Stimulated activated CD4-positive, alpha-beta T cell treated with anti-CD3 and anti-CD28 coated beads, TNF-alpha, amount 100 ng/mL, for 1 hour (primary cell): ENCODE results near the gene NHLH2.

Experiments
- DNase-seq, 3 donors: peaks; one replicate each; pipeline ENCODE4 v3.0.0-alpha.2; 2020; ENCODE audit warnings: low read depth in 3 of 3, low spot score in 1 of 3

NHLH2 gene

DNA sequence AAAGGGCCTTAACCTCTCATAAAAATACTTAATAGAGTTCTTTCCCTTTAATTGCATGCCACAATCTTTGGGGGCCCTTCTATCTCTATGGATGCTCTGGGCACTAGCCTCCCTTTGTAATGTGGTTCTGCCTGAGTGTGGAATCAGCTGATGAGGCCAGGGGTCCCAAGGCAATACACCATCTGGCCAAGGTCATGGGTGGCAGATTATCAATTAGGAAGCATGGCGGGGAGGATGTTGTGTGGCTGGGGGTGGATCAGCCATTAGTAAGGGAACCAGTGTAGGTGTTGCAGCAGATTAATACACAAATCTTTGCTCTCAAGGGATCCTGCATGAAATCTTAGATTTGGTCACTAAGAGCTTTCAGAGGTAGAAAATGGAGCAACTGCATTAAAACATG is 35.3 kb downstream of the NHLH2 start:
- DNase-seq, result no peak

DNA sequence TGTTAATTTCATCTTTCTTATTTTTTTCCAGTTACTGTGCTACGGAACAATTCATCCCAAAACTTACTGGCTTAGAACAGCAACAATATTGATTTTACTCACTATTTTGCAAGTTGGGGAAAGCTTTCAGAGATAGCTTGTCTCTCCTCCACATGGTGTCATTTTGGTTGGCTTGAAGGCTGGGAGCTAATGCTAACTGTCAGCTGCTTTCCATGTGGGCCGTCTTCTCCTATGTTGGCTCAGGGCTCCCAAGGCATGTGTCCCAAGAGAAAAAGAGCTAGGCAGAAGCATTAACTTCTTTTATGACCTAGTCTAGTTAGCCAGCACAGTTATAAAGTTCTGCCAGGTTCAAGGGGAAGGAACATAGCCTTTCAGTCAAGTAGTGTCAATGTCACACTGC is 38.5 kb downstream of the NHLH2 start:
- DNase-seq, result no peak

DNA sequence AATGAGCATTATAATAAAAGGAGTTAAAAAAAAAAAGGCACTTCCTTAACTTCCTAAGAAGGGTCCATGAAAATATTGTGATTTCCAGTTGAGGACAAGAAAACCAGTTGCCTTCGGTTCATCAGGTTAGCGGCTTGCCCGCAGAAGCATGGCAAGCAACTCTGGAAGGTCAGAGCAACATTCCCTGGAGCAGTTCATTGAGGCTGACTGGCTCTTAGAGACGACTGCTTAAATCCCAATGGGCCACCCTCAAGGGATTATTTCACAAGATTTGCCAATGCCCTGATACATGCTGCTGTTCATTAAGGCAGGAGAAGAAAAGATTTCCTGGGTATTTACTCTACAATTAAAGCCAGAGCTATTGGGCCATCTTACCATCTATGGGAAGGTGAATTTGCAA is 43.4 kb downstream of the NHLH2 start:
- no peak for DNase-seq

DNA sequence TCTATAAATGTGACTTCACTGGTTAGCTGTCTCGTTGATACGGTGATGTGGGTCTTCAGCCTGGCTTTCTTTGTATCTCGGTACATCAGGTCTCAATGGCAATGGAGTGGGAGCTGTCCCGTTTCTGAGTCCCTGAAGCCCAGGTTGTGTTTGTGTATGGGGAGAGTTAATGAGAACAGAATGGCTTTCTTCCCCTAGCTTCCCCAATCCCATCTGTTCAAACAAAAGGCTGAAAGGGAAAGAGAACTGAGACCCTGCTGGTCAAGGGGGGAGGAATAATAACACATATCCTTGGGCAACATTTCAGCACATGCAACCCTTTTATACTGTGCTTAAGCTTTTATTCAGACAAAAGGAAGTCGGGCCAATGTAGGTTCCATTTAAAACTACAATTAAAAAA is 44.0 kb downstream of the NHLH2 start:
- DNase-seq, result no peak

GRCh38 chr1:115796036-115796435 is 44.9 kb downstream of the NHLH2 start:
- DNase-seq, result no peak

DNA sequence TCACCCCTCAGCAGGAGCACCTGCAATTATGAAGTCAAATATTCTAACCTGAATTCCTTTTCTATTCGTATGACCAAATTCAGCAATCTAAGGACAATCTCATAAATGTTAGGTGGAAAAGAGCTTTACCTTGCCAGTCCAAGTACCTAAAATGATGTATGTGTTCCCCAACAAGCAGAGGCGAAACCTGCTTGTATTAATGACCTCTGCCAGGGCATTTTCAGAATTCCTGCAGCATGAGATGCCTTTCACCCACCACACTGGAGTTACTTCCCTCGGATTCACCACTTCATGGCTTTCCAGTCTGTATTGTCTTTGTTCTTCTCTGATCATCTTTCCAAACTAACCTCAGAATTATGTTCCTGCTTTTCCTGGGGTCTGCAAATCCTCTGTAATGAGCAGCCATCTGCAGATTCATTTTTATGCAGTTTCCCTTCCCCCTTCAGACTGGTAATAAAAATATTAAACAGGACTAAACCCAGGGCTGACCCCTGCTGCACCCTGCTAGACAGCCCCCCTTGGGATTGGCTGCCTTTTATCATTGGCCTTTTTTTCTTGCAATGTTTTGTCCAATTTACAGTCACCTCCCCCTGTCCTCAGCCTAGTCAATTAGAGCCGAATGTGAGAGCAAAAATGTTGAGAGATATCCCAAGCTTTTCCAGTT is 45.8 kb downstream of the NHLH2 start:
- no peak for DNase-seq

- no peak for DNase-seq
These were observed 47.8 kb downstream of the NHLH2 start for GRCh38 chr1:115793162-115793561.

DNA sequence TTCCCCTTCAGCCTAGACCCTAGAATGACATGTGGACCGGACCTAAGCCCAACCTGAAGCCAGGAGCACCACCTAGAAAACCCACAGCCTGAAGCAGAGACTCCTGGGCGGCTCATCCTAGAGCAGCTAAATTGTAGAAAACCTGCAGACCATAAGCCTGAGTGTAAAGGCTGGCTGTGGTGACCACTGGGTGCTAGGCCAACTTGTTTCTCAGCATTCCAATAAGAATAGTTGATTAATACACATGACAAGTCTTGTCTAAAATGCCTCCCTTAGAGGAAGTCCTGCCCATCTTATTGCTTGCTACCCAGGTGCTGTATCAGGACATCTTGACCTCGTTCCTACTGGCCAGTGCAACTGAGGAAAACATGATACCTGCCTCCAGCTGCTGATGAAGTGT is 49.1 kb downstream of the NHLH2 start:
- DNase-seq, result no peak

DNA sequence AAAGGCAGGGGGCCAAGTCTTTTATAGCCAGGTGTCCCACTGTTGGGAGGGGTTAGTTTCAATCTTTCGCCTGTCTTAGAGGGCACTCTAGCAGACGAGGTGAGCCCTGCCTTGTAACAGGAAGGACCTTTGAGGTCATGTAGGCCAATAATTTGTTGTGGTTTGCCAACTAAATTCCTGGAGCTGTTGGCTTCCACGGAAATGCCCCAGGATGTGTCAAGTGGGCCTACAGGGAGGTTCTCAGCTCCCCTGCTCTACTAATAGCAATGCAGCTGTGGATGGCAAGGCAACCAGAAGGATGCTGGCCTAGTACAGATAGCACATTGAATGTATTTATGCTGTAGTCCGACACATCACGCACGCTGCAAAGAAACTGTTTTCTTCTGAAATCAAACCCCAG is 50.1 kb downstream of the NHLH2 start:
- no peak for DNase-seq

DNA sequence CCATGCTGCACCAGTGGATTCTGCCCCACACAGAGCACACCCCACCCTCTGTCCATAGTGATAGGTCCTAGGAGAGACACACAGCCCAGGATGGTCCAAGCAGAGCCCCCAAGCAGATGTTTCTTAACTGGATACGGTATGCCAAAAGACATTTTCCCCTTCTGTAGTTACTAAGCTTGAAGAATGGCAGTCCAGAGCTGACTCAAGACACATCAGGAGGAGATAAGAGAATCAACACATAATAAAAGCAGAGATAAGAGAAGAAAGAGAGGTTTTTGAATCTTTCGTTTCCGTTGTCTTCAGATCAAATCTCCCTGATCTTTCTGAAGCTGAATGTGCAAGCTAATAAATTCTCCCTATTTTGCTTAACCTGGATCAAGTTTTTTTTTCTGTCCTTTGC is 50.6 kb downstream of the NHLH2 start:
- DNase-seq, result no peak
